HEK293 (cell line): ENCODE results near the gene MECR.

Source experiments
- CTCF ChIA-PET: fragments of 350-600 bp; formaldehyde crosslinking; extraction: SDS; loops from one replicate; lab custom pipeline; 2021; ENCODE audit warnings: antibody characterized with exemption; lab: Yijun Ruan, JAX
- POLR2A ChIA-PET: fragments of 300-600 bp; formaldehyde crosslinking; extraction: SDS; loops from one replicate; lab custom pipeline; 2020; ENCODE audit warnings: antibody characterized with exemption, inconsistent platforms; lab: Yijun Ruan, JAX
- H3K27ac ChIP-seq: fragments of 200-500 bp; sonication (Bioruptor generic); 2 replicates; pipeline ENCODE4 v1.5.1; 2014; ENCODE audit warnings: low read depth, low read length, control low read depth, inconsistent platforms; ENCODE audit errors: extremely low read depth
- H3K36me3 ChIP-seq, 2 experiments: fragments of 200-500 bp in 1 of 2; sonication (Bioruptor generic) in 1 of 2; 1 replicate in 1 of 2; 2 replicates in 1 of 2; pipeline ENCODE4 v1.5.1; 2014 to 2017; ENCODE audit warnings: inconsistent platforms in 2 of 2, low read length in 2 of 2; ENCODE audit not compliant: control insufficient read depth in 2 of 2, insufficient read depth in 1 of 2
- H3K4me1 ChIP-seq: fragments of 200-500 bp; sonication (Bioruptor generic); 2 replicates; pipeline ENCODE4 v1.5.1; 2014; ENCODE audit warnings: mild to moderate bottlenecking, low read length, inconsistent platforms; ENCODE audit not compliant: control insufficient read depth, insufficient read depth
- H3K4me3 ChIP-seq: 2 replicates; pipeline ENCODE4 v1.5.1; 2011; ENCODE audit warnings: low read depth, mild to moderate bottlenecking, control low read depth, low read length, moderate library complexity
- H3K9me3 ChIP-seq: fragments of 200-500 bp; sonication (Bioruptor generic); 2 replicates; pipeline ENCODE4 v1.5.1; 2014; ENCODE audit warnings: low read depth, low read length, inconsistent platforms; ENCODE audit not compliant: control insufficient read depth, insufficient read depth
- GFI1B ChIP-seq: fragments of 450-650 bp; formaldehyde crosslinking; IDR thresholded peaks from 2 replicates; pipeline ENCODE4 v1.5.1; 2016; ENCODE audit warnings: missing biosample characterization, missing genetic modification characterization
- MZF1 ChIP-seq: fragments of 450-650 bp; formaldehyde crosslinking; IDR thresholded peaks from 2 replicates; pipeline ENCODE4 v1.5.1; 2017; ENCODE audit warnings: missing biosample characterization, missing genetic modification characterization, borderline replicate concordance
- PBX3 ChIP-seq: sonication (generic); formaldehyde crosslinking; IDR thresholded peaks from 2 replicates; pipeline ENCODE4 v1.8.1; 2022; ENCODE audit warnings: mild to moderate bottlenecking, moderate library complexity, missing genetic modification reagents
- PRDM10 ChIP-seq: fragments of 450-650 bp; formaldehyde crosslinking; IDR thresholded peaks from 2 replicates; pipeline ENCODE4 v1.5.1; 2016; ENCODE audit warnings: missing biosample characterization, missing genetic modification characterization
- ZBTB44 ChIP-seq: fragments of 450-650 bp; IDR thresholded peaks from 2 replicates; pipeline ENCODE4 v1.5.1; 2018; ENCODE audit warnings: missing biosample characterization, mild to moderate bottlenecking, missing genetic modification characterization
- ZNF16 ChIP-seq: fragments of 450-650 bp; formaldehyde crosslinking; IDR thresholded peaks from 2 replicates; pipeline ENCODE4 v1.5.1; 2016; ENCODE audit warnings: low read depth, missing biosample characterization, missing genetic modification characterization
- ZNF248 ChIP-seq: fragments of 450-650 bp; formaldehyde crosslinking; IDR thresholded peaks from 2 replicates; pipeline ENCODE4 v1.5.1; 2017; ENCODE audit warnings: missing biosample characterization, missing genetic modification characterization
- ZNF311 ChIP-seq: fragments of 450-650 bp; formaldehyde crosslinking; IDR thresholded peaks from 2 replicates; pipeline ENCODE4 v1.5.1; 2017; ENCODE audit warnings: missing biosample characterization, missing genetic modification characterization, borderline replicate concordance
- ZNF660 ChIP-seq: fragments of 450-650 bp; IDR thresholded peaks from 2 replicates; pipeline ENCODE4 v1.5.1; 2018; ENCODE audit warnings: missing biosample characterization, mild to moderate bottlenecking, missing genetic modification characterization
- TF ChIP-seq, protein P1 (sequence below): fragments of 450-650 bp; formaldehyde crosslinking; IDR thresholded peaks from 2 replicates; pipeline ENCODE4 v1.5.1; 2016; ENCODE audit warnings: missing biosample characterization, missing genetic modification characterization

MECR gene

GRCh38 chr1:29210278-29211085, 20.3 kb downstream of the MECR start:
- H3K4me1 ChIP-seq: no peaks in the 10 kb centered on the region
- no peaks in the 10 kb centered on the region for H3K9me3 ChIP-seq
- no peak overlapping the region for H3K4me3 ChIP-seq
- H3K27ac ChIP-seq: no peak overlapping the region
- no peak for TF ChIP-seq PRDM10 (tag by site-specific recombination)
- ChIA-PET POLR2A (no interaction called here), CTCF (interaction anchor here (0.6 to 0.7 kb wide), 2 partner anchors 33 to 319 kb away, joined by 3 read pairs; no protein-coding TSS in a partner anchor)
- peaks cover 20 to 76% of the 10 kb centered on the region in 2 experiments; a peak in 2 of 3 replicates for H3K36me3 ChIP-seq

DNA sequence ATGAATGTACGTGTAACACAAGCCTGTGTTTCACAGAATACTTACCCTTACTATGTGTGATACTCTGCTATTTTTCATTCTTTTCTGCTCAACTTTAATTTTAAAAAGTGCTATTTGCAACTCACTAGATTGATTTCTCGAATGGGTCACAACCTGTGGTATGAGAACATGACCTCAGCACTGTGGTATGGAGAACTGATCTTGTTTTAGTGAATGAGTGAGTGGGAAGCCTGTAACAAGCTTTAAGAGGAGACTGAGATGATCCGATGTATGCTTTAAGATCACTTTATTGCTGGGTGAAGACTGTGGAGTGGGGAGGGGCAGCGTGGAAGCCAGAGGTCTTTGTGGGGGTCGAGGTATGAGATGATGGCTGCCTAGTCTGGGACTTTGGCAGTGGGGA, 21.6 kb downstream of the MECR start:
- H3K4me3 ChIP-seq: no peak overlapping the region
- TF ChIP-seq ZNF311 (tag by site-specific recombination): no peak
- no peak for TF ChIP-seq PBX3 (CRISPR knock-in tag)
- TF ChIP-seq ZNF248: no peak
- no peak for TF ChIP-seq GFI1B
- no peak for TF ChIP-seq ZBTB44
- no peak for TF ChIP-seq ZNF660 (tag by site-specific recombination)
- TF ChIP-seq, protein P1, sequence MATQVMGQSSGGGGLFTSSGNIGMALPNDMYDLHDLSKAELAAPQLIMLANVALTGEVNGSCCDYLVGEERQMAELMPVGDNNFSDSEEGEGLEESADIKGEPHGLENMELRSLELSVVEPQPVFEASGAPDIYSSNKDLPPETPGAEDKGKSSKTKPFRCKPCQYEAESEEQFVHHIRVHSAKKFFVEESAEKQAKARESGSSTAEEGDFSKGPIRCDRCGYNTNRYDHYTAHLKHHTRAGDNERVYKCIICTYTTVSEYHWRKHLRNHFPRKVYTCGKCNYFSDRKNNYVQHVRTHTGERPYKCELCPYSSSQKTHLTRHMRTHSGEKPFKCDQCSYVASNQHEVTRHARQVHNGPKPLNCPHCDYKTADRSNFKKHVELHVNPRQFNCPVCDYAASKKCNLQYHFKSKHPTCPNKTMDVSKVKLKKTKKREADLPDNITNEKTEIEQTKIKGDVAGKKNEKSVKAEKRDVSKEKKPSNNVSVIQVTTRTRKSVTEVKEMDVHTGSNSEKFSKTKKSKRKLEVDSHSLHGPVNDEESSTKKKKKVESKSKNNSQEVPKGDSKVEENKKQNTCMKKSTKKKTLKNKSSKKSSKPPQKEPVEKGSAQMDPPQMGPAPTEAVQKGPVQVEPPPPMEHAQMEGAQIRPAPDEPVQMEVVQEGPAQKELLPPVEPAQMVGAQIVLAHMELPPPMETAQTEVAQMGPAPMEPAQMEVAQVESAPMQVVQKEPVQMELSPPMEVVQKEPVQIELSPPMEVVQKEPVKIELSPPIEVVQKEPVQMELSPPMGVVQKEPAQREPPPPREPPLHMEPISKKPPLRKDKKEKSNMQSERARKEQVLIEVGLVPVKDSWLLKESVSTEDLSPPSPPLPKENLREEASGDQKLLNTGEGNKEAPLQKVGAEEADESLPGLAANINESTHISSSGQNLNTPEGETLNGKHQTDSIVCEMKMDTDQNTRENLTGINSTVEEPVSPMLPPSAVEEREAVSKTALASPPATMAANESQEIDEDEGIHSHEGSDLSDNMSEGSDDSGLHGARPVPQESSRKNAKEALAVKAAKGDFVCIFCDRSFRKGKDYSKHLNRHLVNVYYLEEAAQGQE (tag by site-specific recombination): no peak
- no peak for TF ChIP-seq ZNF16
- TF ChIP-seq MZF1 (tag by site-specific recombination): no peak
- H3K36me3 ChIP-seq: peaks cover 8 to 71% of the 10 kb centered on the region in 2 experiments; a peak in 2 of 3 replicates
- H3K4me1 ChIP-seq: no peaks in the 10 kb centered on the region
- CTCF ChIA-PET: interaction anchor here (0.6 kb wide), 1 partner anchor 462 kb away, joined by 3 read pairs; no protein-coding TSS in a partner anchor
- H3K27ac ChIP-seq: no peak overlapping the region
- POLR2A ChIA-PET: no interaction called here
- no peaks in the 10 kb centered on the region for H3K9me3 ChIP-seq
